Calu3 (cell line): ENCODE data around the gene PHLPP2. TPM values are rescaled to one million over a fixed set of nuclear protein-coding genes. Genes with fewer than 3 reads are reported as not detected.

Experiments
- BruUV-seq: library from RNA; stranded (reverse); fragments of 400-500 nt; replicated peaks from 2 replicates; lab custom pipeline; 2021; lab: Mats Ljungman, UMichigan
- CTCF ChIA-PET: fragments of 300-600 bp; sonication (Branson Sonifier 250); formaldehyde crosslinking; loops from one replicate; lab custom pipeline; 2022; ENCODE audit warnings: antibody characterized with exemption; lab: Charles Lee
- DNase-seq: peaks from one replicate; pipeline ENCODE4 v3.0.0; 2022
- H3K27ac Mint-ChIP-seq: one replicate; pipeline ENCODE4 v1.8.0; 2022; ENCODE audit warnings: mixed read lengths; ENCODE audit not compliant: unreplicated experiment
- H3K27me3 Mint-ChIP-seq: one replicate; pipeline ENCODE4 v1.8.0; 2022; ENCODE audit warnings: mixed read lengths; ENCODE audit not compliant: unreplicated experiment
- H3K36me3 Mint-ChIP-seq: one replicate; pipeline ENCODE4 v1.8.0; 2022; ENCODE audit warnings: mild to moderate bottlenecking, moderate library complexity, mixed read lengths; ENCODE audit not compliant: insufficient read depth, unreplicated experiment
- H3K4me1 Mint-ChIP-seq: one replicate; pipeline ENCODE4 v1.8.0; 2022; ENCODE audit warnings: mild to moderate bottlenecking, low read depth, mixed read lengths; ENCODE audit not compliant: unreplicated experiment
- H3K4me3 Mint-ChIP-seq: one replicate; pipeline ENCODE4 v1.8.0; 2022; ENCODE audit warnings: mild to moderate bottlenecking, low read depth, moderate library complexity, mixed read lengths; ENCODE audit not compliant: unreplicated experiment
- H3K9me3 Mint-ChIP-seq: one replicate; pipeline ENCODE4 v1.8.0; 2022; ENCODE audit warnings: low read depth, mixed read lengths; ENCODE audit not compliant: unreplicated experiment
- intact Hi-C: fragments of 100-400 bp; cut with micrococcal nuclease; formaldehyde crosslinking; loops from one replicate; pipeline ENCODE4 v1.10.0; 2022; ENCODE audit not compliant: unreplicated experiment
- total RNA-seq: library from RNA; stranded (reverse); gene quantifications from 2 replicates; pipeline ENCODE4 v1.2.3, GENCODE V29; 2022
- TF ChIP-seq, protein P1 (sequence below): fragments of 200-600 bp; IDR thresholded peaks from one replicate; pipeline ENCODE4 v1.8.0; 2022; ENCODE audit warnings: antibody characterized with exemption; ENCODE audit not compliant: unreplicated experiment

Gene PHLPP2
- total RNA-seq, 1 experiment from 2014 or later: 10.0 TPM

- H3K27ac Mint-ChIP-seq: no peak overlapping the region
- no TSS peak for BruUV-seq
- no peaks in the 10 kb centered on the region for H3K9me3 Mint-ChIP-seq
- intact Hi-C loops: loop anchor here (1.0 kb wide), 1 partner anchor 31 kb away; no protein-coding TSS in a partner anchor
- TF ChIP-seq, protein P1, sequence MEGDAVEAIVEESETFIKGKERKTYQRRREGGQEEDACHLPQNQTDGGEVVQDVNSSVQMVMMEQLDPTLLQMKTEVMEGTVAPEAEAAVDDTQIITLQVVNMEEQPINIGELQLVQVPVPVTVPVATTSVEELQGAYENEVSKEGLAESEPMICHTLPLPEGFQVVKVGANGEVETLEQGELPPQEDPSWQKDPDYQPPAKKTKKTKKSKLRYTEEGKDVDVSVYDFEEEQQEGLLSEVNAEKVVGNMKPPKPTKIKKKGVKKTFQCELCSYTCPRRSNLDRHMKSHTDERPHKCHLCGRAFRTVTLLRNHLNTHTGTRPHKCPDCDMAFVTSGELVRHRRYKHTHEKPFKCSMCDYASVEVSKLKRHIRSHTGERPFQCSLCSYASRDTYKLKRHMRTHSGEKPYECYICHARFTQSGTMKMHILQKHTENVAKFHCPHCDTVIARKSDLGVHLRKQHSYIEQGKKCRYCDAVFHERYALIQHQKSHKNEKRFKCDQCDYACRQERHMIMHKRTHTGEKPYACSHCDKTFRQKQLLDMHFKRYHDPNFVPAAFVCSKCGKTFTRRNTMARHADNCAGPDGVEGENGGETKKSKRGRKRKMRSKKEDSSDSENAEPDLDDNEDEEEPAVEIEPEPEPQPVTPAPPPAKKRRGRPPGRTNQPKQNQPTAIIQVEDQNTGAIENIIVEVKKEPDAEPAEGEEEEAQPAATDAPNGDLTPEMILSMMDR: no peak
- CTCF ChIA-PET: no interaction called here
- H3K4me1 Mint-ChIP-seq: no peaks in the 10 kb centered on the region
- DNase-seq: no peak
- H3K4me3 Mint-ChIP-seq: no peak overlapping the region
- no peaks in the 10 kb centered on the region for H3K27me3 Mint-ChIP-seq
- no peaks in the 10 kb centered on the region for H3K36me3 Mint-ChIP-seq
These were observed 65.7 kb downstream of the PHLPP2 start for GRCh38 chr16:71658771-71659170.

DNA sequence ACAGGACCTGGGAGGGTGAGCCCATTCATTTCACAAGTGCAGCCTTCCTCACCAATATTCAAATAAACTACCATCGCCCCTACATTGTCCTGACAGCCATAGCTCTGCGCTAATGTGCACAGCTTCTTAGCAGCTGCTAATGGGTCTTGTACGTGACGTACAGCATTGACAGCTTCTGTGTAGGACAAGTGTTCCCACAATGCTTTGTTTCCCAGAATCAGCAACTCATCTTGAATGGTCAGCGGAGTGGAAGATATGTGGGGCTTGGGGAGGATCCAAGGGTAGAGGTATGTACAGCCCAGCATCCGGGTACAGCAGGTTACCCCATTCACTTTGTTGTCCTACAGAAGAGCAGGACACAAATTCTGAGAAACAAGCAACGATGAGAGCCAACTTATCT is 74.8 kb downstream of the PHLPP2 start:
- DNase-seq: no peak
- Mint-ChIP-seq H3K27me3 (no peaks in the 10 kb centered on the region), H3K4me3 (no peak overlapping the region), H3K4me1 (no peaks in the 10 kb centered on the region), H3K9me3 (no peaks in the 10 kb centered on the region), H3K27ac (no peak overlapping the region), H3K36me3 (peaks cover 12% of the 10 kb centered on the region)
- CTCF ChIA-PET: no interaction called here
- no TSS peak for BruUV-seq
- intact Hi-C loops: loop anchor here (10.0 kb wide), 2 partner anchors 95 to 315 kb away; no protein-coding TSS in a partner anchor
- TF ChIP-seq, protein P1: no peak

- H3K36me3 Mint-ChIP-seq: peaks cover 12% of the 10 kb centered on the region
- no peaks in the 10 kb centered on the region for H3K27me3 Mint-ChIP-seq
- H3K9me3 Mint-ChIP-seq: no peaks in the 10 kb centered on the region
- CTCF ChIA-PET: no interaction called here
- no peak overlapping the region for H3K27ac Mint-ChIP-seq
- no peak overlapping the region for H3K4me3 Mint-ChIP-seq
- intact Hi-C loops: loop anchor here (10.0 kb wide), 2 partner anchors 96 to 316 kb away; no protein-coding TSS in a partner anchor
- peak; percentile 18 for DNase-seq
- H3K4me1 Mint-ChIP-seq: no peaks in the 10 kb centered on the region
- TF ChIP-seq, protein P1: peak; percentile 47
- no TSS peak for BruUV-seq
These were observed 75.6 kb downstream of the PHLPP2 start for GRCh38 chr16:71648921-71649320.

DNA sequence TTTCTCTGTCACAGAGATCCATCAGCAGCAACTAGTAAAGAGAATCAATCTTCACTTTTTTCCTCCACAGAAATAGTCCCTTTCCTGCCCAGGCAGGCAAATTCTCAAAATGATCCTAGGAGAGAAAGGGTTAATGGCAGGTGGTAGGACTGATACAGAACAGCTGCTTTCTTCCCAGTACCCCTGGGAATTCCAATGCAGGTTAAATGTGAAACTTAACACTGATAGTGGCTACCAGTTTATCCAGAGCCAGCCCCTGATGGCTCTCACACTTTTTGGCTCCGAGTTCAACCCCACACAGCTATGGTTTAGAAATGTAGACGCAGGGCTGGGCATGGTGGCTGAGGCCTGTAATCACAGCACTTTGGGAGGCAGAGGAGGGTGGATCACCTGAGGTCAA is 76.3 kb downstream of the PHLPP2 start:
- TF ChIP-seq, protein P1: no peak
- intact Hi-C loops: loop anchor here (10.0 kb wide), 2 partner anchors 97 to 317 kb away; no protein-coding TSS in a partner anchor
- DNase-seq: no peak
- no peak overlapping the region for H3K4me3 Mint-ChIP-seq
- H3K27ac Mint-ChIP-seq: no peak overlapping the region
- H3K4me1 Mint-ChIP-seq: no peaks in the 10 kb centered on the region
- peaks cover 12% of the 10 kb centered on the region for H3K36me3 Mint-ChIP-seq
- no peaks in the 10 kb centered on the region for H3K27me3 Mint-ChIP-seq
- H3K9me3 Mint-ChIP-seq: no peaks in the 10 kb centered on the region
- CTCF ChIA-PET: no interaction called here
- no TSS peak for BruUV-seq
